ENCODE results near the gene PAXX.
A peak's percentile ranks its signal among the peaks of the same experiment; 100 is the strongest.

Gene PAXX

GRCh38 chr9:136981588-136982231, 10.5 kb upstream of the PAXX start:
- H3K36me3 ChIP-seq = no peaks in the 10 kb centered on the region
- H3K4me1 ChIP-seq = peaks cover 8 to 31% (median 23%) of the 10 kb centered on the region in 10 experiments; a peak in 19 of 20 replicates
- no peak overlapping the region for H3K27ac ChIP-seq
- H3K9me3 ChIP-seq (replicated peaks in 1 of 11) = no peaks in the 10 kb centered on the region
- H3K9ac ChIP-seq = no peak overlapping the region
- peaks cover 33 to 48% (median 45%) of the 10 kb centered on the region in 11 experiments for H3K27me3 ChIP-seq
- H3K4me3 ChIP-seq = no peak overlapping the region
- no peaks in the 10 kb centered on the region; a peak in 1 of 22 replicates for H4K20me1 ChIP-seq
- TF ChIP-seq Cebpa-rat (IDR thresholded peaks at IDR 0.05) = no peak
- no peak overlapping the region for H3K4me2 ChIP-seq

- Histone ChIP-seq H3K27me3 (peaks cover 33 to 55% (median 51%) of the 10 kb centered on the region in 11 experiments), H3K36me3 (no peaks in the 10 kb centered on the region), H4K20me1 (no peaks in the 10 kb centered on the region; a peak in 1 of 22 replicates), H3K9me3 (replicated peaks in 1 of 11) (no peaks in the 10 kb centered on the region), H3K4me2 (peak within 1 kb of the TSS in 4 of 11 experiments; percentile 24 to 35 (median 30); a peak in 5 of 22 replicates), H3K27ac (no peak within 1 kb of the TSS), H3K4me3 (no peak within 1 kb of the TSS), H3K4me1 (peaks cover under 1 to 24% (median 16%) of the 10 kb centered on the region in 10 experiments; a peak in 19 of 20 replicates), H3K9ac (no peak within 1 kb of the TSS)
- TF ChIP-seq Cebpa-rat (IDR thresholded peaks at IDR 0.05) = no peak
These were observed 9.8 kb upstream of the PAXX start, which contains the start of gene LCNL1 for GRCh38 chr9:136982232-136983051. LCNL1 (plus strand) TSS chr9:136982993; CDS start chr9:136983587, 594 bp downstream.

- no peaks in the 10 kb centered on the region for H3K9me3 ChIP-seq (replicated peaks in 1 of 11)
- H3K27me3 ChIP-seq = peaks cover 33 to 61% (median 56%) of the 10 kb centered on the region in 11 experiments
These were observed 9.1 kb upstream of the PAXX start for GRCh38 chr9:136983167-136983566.

GRCh38 chr9:136983656-136984314, 8.4 kb upstream of the PAXX start:
- no peak overlapping the region for H3K9ac ChIP-seq
- no peaks in the 10 kb centered on the region; a peak in 1 of 22 replicates for H4K20me1 ChIP-seq
- H3K36me3 ChIP-seq = no peaks in the 10 kb centered on the region
- TF ChIP-seq Cebpa-rat (IDR thresholded peaks at IDR 0.05) = no peak
- H3K27me3 ChIP-seq = peaks cover 33 to 68% (median 57%) of the 10 kb centered on the region in 11 experiments
- no peak overlapping the region for H3K27ac ChIP-seq
- H3K4me2 ChIP-seq = peak overlapping the region in 4 of 11 experiments; percentile 24 to 35 (median 30); a peak in 5 of 22 replicates
- H3K4me1 ChIP-seq = peaks cover 0 to 21% (median 12%) of the 10 kb centered on the region in 10 experiments; a peak in 16 of 20 replicates
- H3K9me3 ChIP-seq (replicated peaks in 1 of 11) = no peaks in the 10 kb centered on the region
- no peak overlapping the region for H3K4me3 ChIP-seq

More at GRCh38 chr9:136983167-136983566, 9.1 kb upstream of the PAXX start:
- Histone ChIP-seq H3K36me3 (no peaks in the 10 kb centered on the region), H4K20me1 (no peaks in the 10 kb centered on the region; a peak in 1 of 22 replicates), H3K9ac (no peak overlapping the region), H3K4me1 (peaks cover 0 to 21% (median 12%) of the 10 kb centered on the region in 10 experiments; a peak in 16 of 20 replicates), H3K4me3 (no peak overlapping the region), H3K27ac (no peak overlapping the region), H3K4me2 (peak overlapping the region in 4 of 11 experiments; percentile 24 to 35 (median 30); a peak in 5 of 22 replicates)
- TF ChIP-seq Cebpa-rat (IDR thresholded peaks at IDR 0.05) = no peak

- Histone ChIP-seq H3K36me3 (no peaks in the 10 kb centered on the region), H3K27ac (no peak overlapping the region), H3K4me2 (no peak overlapping the region), H3K9me3 (replicated peaks in 1 of 11) (no peaks in the 10 kb centered on the region), H3K27me3 (peaks cover 33 to 71% (median 57%) of the 10 kb centered on the region in 11 experiments), H3K4me3 (no peak overlapping the region), H4K20me1 (no peaks in the 10 kb centered on the region; a peak in 1 of 22 replicates), H3K4me1 (peaks cover 0 to 13% (median 5%) of the 10 kb centered on the region in 10 experiments; a peak in 16 of 20 replicates), H3K9ac (no peak overlapping the region)
- no peak for TF ChIP-seq Cebpa-rat (IDR thresholded peaks at IDR 0.05)
These were observed 7.7 kb upstream of the PAXX start for GRCh38 chr9:136984464-136985026.

GRCh38 chr9:136985027-136985602, 7.1 kb upstream of the PAXX start:
- H3K4me3 ChIP-seq = no peak overlapping the region
- no peak for TF ChIP-seq Cebpa-rat (IDR thresholded peaks at IDR 0.05)
- H3K27ac ChIP-seq = no peak overlapping the region
- H3K9me3 ChIP-seq (replicated peaks in 1 of 11) = no peaks in the 10 kb centered on the region
- no peaks in the 10 kb centered on the region; a peak in 1 of 22 replicates for H4K20me1 ChIP-seq
- H3K4me2 ChIP-seq = no peak overlapping the region
- peaks cover 0 to 10% (median 0%) of the 10 kb centered on the region in 10 experiments; a peak in 4 of 20 replicates for H3K4me1 ChIP-seq
- H3K9ac ChIP-seq = no peak overlapping the region
- H3K27me3 ChIP-seq = peaks cover 33 to 71% (median 57%) of the 10 kb centered on the region in 11 experiments
- H3K36me3 ChIP-seq = no peaks in the 10 kb centered on the region

GRCh38 chr9:136985853-136986252, 6.4 kb upstream of the PAXX start:
- H3K27me3 ChIP-seq = peaks cover 33 to 71% (median 57%) of the 10 kb centered on the region in 11 experiments
- no peak for TF ChIP-seq Cebpa-rat (IDR thresholded peaks at IDR 0.05)
- no peak overlapping the region for H3K4me2 ChIP-seq
- no peaks in the 10 kb centered on the region; a peak in 1 of 22 replicates for H4K20me1 ChIP-seq
- no peak overlapping the region for H3K4me3 ChIP-seq
- no peaks in the 10 kb centered on the region for H3K9me3 ChIP-seq (replicated peaks in 1 of 11)
- no peak overlapping the region for H3K9ac ChIP-seq
- peaks cover 0 to 10% (median under 1%) of the 10 kb centered on the region in 10 experiments; a peak in 6 of 20 replicates for H3K4me1 ChIP-seq
- no peaks in the 10 kb centered on the region for H3K36me3 ChIP-seq
- H3K27ac ChIP-seq = no peak overlapping the region

- Histone ChIP-seq H3K36me3 (peaks cover 0 to 7% (median 5%) of the 10 kb centered on the region in 11 experiments; a peak in 8 of 22 replicates), H3K27ac (no peak overlapping the region), H3K4me3 (no peak overlapping the region), H3K4me1 (peaks cover 13 to 23% (median 19%) of the 10 kb centered on the region in 10 experiments), H3K9me3 (replicated peaks in 1 of 11) (no peaks in the 10 kb centered on the region), H4K20me1 (peaks cover 0 to 14% (median 8%) of the 10 kb centered on the region in 11 experiments; a peak in 14 of 22 replicates), H3K27me3 (peaks cover 26 to 51% (median 40%) of the 10 kb centered on the region in 11 experiments), H3K4me2 (no peak overlapping the region), H3K9ac (no peak overlapping the region)
- TF ChIP-seq Cebpa-rat (IDR thresholded peaks at IDR 0.05) = no peak
These were observed 3.4 kb upstream of the PAXX start for GRCh38 chr9:136988872-136989271.

Measured in BLaER1 treated with 17β-estradiol and CSF1 and Interleukin-3, amounts not matched to agents 10 nM and 100 nM (cell line).